ENCODE results near the gene CORO2A. TPM values are rescaled to one million over a fixed set of nuclear protein-coding genes. Genes with fewer than 3 reads are reported as not detected.

CORO2A gene, protein sequence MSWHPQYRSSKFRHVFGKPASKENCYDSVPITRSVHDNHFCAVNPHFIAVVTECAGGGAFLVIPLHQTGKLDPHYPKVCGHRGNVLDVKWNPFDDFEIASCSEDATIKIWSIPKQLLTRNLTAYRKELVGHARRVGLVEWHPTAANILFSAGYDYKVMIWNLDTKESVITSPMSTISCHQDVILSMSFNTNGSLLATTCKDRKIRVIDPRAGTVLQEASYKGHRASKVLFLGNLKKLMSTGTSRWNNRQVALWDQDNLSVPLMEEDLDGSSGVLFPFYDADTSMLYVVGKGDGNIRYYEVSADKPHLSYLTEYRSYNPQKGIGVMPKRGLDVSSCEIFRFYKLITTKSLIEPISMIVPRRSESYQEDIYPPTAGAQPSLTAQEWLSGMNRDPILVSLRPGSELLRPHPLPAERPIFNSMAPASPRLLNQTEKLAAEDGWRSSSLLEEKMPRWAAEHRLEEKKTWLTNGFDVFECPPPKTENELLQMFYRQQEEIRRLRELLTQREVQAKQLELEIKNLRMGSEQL
- total RNA-seq = 0.84 and 1.1 TPM in 2 replicates

DNA sequence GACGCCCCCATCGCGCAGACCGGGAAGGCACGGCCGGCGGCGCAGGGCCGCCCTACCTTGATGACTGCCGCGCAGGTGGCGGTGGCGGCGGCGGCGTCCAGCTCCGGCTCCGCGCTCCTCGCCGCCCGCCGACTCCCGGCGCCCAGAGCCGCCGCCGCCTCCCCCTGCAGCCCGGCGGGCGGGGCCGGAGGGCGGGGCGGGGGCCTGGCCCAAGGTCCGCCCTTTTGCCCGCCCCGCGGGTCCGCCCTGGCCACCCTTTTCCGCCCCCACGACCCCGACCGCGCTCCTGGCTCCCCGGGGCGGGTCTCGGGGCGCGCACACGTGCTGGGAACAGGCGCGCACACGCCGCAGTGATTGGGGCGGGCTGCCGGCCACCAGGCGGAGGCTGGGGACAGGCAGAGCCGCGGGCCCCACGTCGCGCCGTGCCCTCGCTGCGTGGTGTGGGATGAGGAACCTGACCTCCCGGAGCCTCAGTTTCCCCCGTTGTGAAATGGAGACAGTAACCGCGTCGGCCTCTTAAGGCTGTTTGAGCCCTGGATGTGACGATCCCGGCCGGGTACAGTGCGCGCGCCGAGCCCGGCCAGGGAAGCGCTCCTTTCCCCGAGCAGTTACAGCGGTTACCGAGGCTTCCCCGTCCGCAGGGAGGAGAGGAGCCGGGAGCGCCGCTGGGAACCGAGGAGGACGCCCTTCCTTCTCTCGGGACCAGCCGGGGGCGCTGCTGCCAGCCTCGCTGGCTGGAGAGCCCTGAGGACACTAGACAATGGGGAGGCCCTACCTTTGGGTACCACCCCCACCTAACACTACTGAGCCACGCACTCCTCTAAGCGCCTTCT, at the start of gene CORO2A:
TSS of gene CORO2A (minus strand) at position 135 of the 833 bp plus-strand sequence. CDS start 34,977 bp downstream, outside the sequence.

DNA sequence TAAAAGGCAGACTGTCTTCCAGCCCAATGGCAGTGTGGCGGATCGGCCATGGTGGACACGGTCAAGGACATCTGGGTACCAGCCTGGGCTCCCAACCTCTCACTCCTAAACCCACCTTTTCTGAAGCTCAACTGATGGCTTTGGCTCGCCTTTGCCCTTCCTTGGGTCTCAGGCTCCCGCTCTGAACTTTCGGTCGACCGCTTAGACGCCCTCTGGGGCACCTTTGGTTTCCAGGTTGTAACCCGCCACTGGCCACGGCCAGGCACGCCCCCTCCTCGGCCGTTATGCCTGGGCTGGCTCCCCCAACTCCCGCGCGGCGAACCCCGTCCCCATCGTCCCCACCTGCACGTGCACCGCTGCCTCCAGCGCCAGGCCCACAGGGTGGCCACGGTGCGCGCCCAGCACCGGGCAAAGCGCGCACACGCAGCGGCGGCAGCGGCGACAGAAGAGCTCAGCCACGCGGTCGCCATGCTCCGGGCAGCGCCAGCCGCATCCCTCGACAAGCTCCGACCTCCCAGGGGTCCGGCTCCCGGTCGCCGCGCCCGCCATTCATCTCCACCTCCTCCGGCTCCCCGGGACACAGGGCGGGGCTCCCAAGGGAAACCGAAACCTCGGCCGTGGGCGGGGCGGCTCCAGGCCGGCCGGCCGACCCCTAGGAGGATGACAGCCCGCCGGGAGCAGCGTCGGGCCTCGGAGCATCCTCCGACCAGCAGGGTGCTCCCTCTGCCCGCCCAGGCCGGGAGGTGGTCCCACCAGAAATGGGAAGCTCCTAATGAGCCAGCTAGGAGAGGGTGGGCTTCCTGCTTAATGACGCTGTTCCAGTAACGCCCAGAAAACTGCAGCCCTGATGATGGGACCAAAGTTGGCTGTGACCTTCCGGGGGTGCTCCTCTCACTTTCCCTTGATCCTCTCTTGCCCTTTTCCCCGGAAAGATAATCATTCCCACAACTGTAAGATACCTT, 73.5 kb downstream of the CORO2A start, which contains the start of gene TRIM14:
TSS of gene TRIM14 (minus strand) at position 583 of the 962 bp plus-strand sequence. CDS start at position 549, 34 bp downstream.

Other genes starting within 250 kb of the CORO2A start
- gene ANP32B, start 209.3 kb downstream of the CORO2A start, total RNA-seq = 17.0 and 17.7 TPM in 2 replicates
- gene NANS, start 135.9 kb downstream of the CORO2A start, total RNA-seq = 135 and 161 TPM in 2 replicates
- gene TRIM14, start 73.4 kb downstream of the CORO2A start, total RNA-seq = 19.2 and 21.5 TPM in 2 replicates
- 14.1 and 15.3 TPM in 2 replicates for gene TBC1D2, start 63.0 kb upstream of the CORO2A start, total RNA-seq